ENCODE results near the gene ENTREP3. TPM values are rescaled to one million over a fixed set of nuclear protein-coding genes. Genes with fewer than 3 reads are reported as not detected.
A peak's percentile ranks its signal among the peaks of the same experiment; 100 is the strongest.

Gene ENTREP3
- polyA plus RNA-seq, 1 donor (not counting 4 experiments of a cell fraction or from before 2014, with no cell fraction given) = 8.8 TPM

DNA sequence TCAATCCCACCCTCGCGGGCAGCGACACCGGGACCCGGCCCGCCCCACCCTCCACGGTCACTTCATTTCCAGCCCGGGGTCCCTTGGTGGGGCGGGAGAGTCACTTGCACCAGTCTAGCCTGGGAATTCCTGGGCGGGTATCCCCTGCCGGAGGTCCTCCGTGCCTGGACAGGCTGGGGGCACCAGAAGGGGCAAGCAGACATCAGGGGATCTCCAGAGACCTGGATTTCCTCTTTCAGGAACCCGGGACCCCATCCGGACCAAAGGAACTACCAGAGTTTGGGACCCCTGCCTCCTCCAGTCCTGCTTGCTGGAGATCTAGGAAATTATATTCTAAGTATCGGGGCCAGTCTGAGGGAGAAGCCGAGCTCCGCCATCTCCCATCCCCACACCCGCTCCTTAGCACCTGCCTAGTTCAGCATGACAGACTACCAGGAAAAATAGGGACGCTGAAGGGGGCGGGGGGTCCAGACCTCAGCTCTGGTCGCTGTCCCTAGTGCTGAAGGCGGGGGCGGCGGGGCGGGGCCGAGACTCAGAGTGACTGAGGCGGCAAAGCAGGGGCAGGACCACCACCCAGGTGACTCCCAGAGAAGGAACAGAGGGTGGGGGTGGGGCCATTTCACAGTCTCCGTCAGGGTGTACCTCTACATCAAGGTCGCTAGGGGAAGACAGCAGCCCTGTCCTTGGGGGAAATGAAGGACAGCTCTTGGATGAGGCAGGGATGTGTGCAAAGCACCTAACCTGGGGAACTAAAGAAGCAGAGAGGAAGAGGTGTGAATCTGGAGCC, 22.8 kb upstream of the ENTREP3 start:
- peak overlapping the region; percentile 66 to 82 (median 73) for H3K4me3 ChIP-seq (ENCODE audit: control insufficient read depth in 2 of 3, extremely low read depth in 1 of 3, insufficient read depth in 2 of 3, low read depth in 1 of 3, low read length in 3 of 3)
- H3K4me2 ChIP-seq (ENCODE audit: control insufficient read depth, extremely low read depth, insufficient read depth, low read depth, low read length) = peak overlapping the region; percentile 90
- peak overlapping the region; percentile 68 for H3K9ac ChIP-seq (ENCODE audit: control insufficient read depth, extremely low read depth, insufficient read depth, low read length)
- no peak overlapping the region for H3K27ac ChIP-seq (ENCODE audit: control insufficient read depth, insufficient read depth, low read length)
- no peaks in the 10 kb centered on the region for H3K9me3 ChIP-seq (ENCODE audit: control insufficient read depth, low read depth, low read length)
- DNase-seq (ENCODE audit: low read depth, low spot score) = no peak
- H3K79me2 ChIP-seq (ENCODE audit: control insufficient read depth, insufficient read depth, low read length) = no peaks in the 10 kb centered on the region
- no peaks in the 10 kb centered on the region for H3K9me1 ChIP-seq (ENCODE audit: control insufficient read depth, extremely low read depth, insufficient read depth, low read length)
- TF ChIP-seq EZH2 (IDR thresholded peaks at IDR 0.05; ENCODE audit: low read length) = no peak
- TF ChIP-seq, protein P1, sequence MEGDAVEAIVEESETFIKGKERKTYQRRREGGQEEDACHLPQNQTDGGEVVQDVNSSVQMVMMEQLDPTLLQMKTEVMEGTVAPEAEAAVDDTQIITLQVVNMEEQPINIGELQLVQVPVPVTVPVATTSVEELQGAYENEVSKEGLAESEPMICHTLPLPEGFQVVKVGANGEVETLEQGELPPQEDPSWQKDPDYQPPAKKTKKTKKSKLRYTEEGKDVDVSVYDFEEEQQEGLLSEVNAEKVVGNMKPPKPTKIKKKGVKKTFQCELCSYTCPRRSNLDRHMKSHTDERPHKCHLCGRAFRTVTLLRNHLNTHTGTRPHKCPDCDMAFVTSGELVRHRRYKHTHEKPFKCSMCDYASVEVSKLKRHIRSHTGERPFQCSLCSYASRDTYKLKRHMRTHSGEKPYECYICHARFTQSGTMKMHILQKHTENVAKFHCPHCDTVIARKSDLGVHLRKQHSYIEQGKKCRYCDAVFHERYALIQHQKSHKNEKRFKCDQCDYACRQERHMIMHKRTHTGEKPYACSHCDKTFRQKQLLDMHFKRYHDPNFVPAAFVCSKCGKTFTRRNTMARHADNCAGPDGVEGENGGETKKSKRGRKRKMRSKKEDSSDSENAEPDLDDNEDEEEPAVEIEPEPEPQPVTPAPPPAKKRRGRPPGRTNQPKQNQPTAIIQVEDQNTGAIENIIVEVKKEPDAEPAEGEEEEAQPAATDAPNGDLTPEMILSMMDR (optimal IDR thresholded peaks at IDR 0.05 in 1 of 3, IDR thresholded peaks at IDR 0.05 in 1 of 3, conservative IDR thresholded peaks at IDR 0.05 in 1 of 3; ENCODE audit: extremely low read depth in 1 of 3, insufficient read depth in 2 of 3, low read length in 3 of 3) = peak; percentile 50 to 67 (median 57)
- no peak for FAIRE-seq
- H4K20me1 ChIP-seq (ENCODE audit: control insufficient read depth, extremely low read depth, insufficient read depth, low read length) = no peaks in the 10 kb centered on the region
- H3K36me3 ChIP-seq (ENCODE audit: control insufficient read depth in 2 of 2, extremely low read depth in 1 of 2, insufficient read depth in 2 of 2, low read length in 2 of 2) = no peaks in the 10 kb centered on the region
- dilution Hi-C loops (cut with MboI; ENCODE audit: extremely low pct_ligation_motif_present, low sequenced_read_pairs) = no loop called here
- no peaks in the 10 kb centered on the region for H3K27me3 ChIP-seq (ENCODE audit: control insufficient read depth, extremely low read depth, insufficient read depth, low read length)
- H3K4me1 ChIP-seq (ENCODE audit: control insufficient read depth, extremely low read depth, insufficient read depth, low read length) = peaks cover 15% of the 10 kb centered on the region
- peak overlapping the region; percentile 87 for H2AFZ ChIP-seq (ENCODE audit: control insufficient read depth, low read length)

DNA sequence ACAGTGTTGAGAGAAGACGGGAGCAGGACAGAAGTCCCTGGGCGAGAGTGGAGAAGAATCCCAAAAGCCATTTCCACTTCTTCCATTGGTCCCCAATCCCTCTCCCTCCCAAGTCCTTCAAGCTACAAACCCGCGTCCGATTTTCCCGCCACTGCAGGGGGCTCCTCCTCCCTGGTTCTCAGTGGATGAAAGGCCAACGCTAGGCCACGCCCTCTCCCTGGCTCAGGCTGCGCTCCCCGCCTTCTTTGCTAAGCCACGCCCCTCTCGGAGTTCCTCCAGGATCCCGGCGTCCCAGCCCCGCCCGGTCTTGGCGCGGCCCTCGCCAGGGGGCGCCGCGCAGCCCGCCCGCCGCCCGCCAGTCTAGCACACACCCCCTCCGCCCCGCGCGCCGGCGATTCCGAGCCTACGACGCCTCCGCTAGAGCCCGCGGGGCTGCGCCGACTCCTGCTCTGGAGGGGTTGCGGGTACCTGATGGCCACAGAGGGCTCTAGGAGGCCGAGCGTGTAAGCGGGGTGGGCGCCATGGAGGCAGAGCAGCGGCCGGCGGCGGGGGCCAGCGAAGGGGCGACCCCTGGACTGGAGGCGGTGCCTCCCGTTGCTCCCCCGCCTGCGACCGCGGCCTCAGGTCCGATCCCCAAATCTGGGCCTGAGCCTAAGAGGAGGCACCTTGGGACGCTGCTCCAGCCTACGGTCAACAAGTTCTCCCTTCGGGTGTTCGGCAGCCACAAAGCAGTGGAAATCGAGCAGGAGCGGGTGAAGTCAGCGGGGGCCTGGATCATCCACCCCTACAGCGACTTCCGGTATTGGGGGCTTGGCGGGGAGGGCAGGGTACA, 22.0 kb upstream of the ENTREP3 start, which contains the start of gene HCN3:
TSS of gene HCN3 (plus strand) at position 394 of the 832 bp plus-strand sequence. CDS start at position 522, 128 bp downstream.
- no peaks in the 10 kb centered on the region for H4K20me1 ChIP-seq (ENCODE audit: control insufficient read depth, extremely low read depth, insufficient read depth, low read length)
- H3K9ac ChIP-seq (ENCODE audit: control insufficient read depth, extremely low read depth, insufficient read depth, low read length) = peak within 1 kb of the TSS; percentile 68
- FAIRE-seq = no peak
- dilution Hi-C loops (cut with MboI; ENCODE audit: extremely low pct_ligation_motif_present, low sequenced_read_pairs) = no loop called here
- no peaks in the 10 kb centered on the region for H3K36me3 ChIP-seq (ENCODE audit: control insufficient read depth in 2 of 2, extremely low read depth in 1 of 2, insufficient read depth in 2 of 2, low read length in 2 of 2)
- H3K79me2 ChIP-seq (ENCODE audit: control insufficient read depth, insufficient read depth, low read length) = peaks cover 6% of the 10 kb centered on the region
- no peaks in the 10 kb centered on the region for H3K27me3 ChIP-seq (ENCODE audit: control insufficient read depth, extremely low read depth, insufficient read depth, low read length)
- peak within 1 kb of the TSS; percentile 87 for H2AFZ ChIP-seq (ENCODE audit: control insufficient read depth, low read length)
- peak within 1 kb of the TSS; percentile 66 to 82 (median 73) for H3K4me3 ChIP-seq (ENCODE audit: control insufficient read depth in 2 of 3, extremely low read depth in 1 of 3, insufficient read depth in 2 of 3, low read depth in 1 of 3, low read length in 3 of 3)
- H3K9me3 ChIP-seq (ENCODE audit: control insufficient read depth, low read depth, low read length) = no peaks in the 10 kb centered on the region
- H3K27ac ChIP-seq (ENCODE audit: control insufficient read depth, insufficient read depth, low read length) = peak within 1 kb of the TSS; percentile 14
- H3K9me1 ChIP-seq (ENCODE audit: control insufficient read depth, extremely low read depth, insufficient read depth, low read length) = no peaks in the 10 kb centered on the region
- H3K4me2 ChIP-seq (ENCODE audit: control insufficient read depth, extremely low read depth, insufficient read depth, low read depth, low read length) = peak within 1 kb of the TSS; percentile 90
- H3K4me1 ChIP-seq (ENCODE audit: control insufficient read depth, extremely low read depth, insufficient read depth, low read length) = peaks cover 19% of the 10 kb centered on the region
- no peak for TF ChIP-seq EZH2 (IDR thresholded peaks at IDR 0.05; ENCODE audit: low read length)
- TF ChIP-seq, protein P1 (optimal IDR thresholded peaks at IDR 0.05 in 1 of 3, IDR thresholded peaks at IDR 0.05 in 1 of 3, conservative IDR thresholded peaks at IDR 0.05 in 1 of 3; ENCODE audit: extremely low read depth in 1 of 3, insufficient read depth in 2 of 3, low read length in 3 of 3) = peak in 2 of 3 experiments; percentile 35 to 71
- DNase-seq (ENCODE audit: low read depth, low spot score) = peak; percentile 84
